H9 (cell line): ENCODE data around the gene PTCSC3. TPM values are rescaled to one million over a fixed set of nuclear protein-coding genes. Genes with fewer than 3 reads are reported as not detected.
A peak's percentile ranks its signal among the peaks of the same experiment; 100 is the strongest.

Experiments used
- DNase-seq: peaks from one replicate; pipeline ENCODE4 v3.0.0-alpha.2; 2017
- H2AFZ ChIP-seq: one replicate; pipeline ENCODE4 v1.6.1; 2013; ENCODE audit warnings: mild to moderate bottlenecking, low read length, control low read depth, moderate library complexity
- H2AK5ac ChIP-seq: 2 replicates; pipeline ENCODE4 v1.6.1; 2013; ENCODE audit warnings: low read length, control low read depth, mixed read lengths; ENCODE audit not compliant: insufficient read length
- H2BK120ac ChIP-seq: one replicate; pipeline ENCODE4 v1.6.1; 2013; ENCODE audit warnings: low read depth, mild to moderate bottlenecking, low read length, control low read depth, inconsistent platforms; ENCODE audit not compliant: poor library complexity, severe bottlenecking
- H2BK12ac ChIP-seq: 2 replicates; pipeline ENCODE4 v1.6.1; 2013; ENCODE audit warnings: low read length, control low read depth, mixed read lengths, low read depth; ENCODE audit not compliant: insufficient read length
- H2BK15ac ChIP-seq: 2 replicates; pipeline ENCODE4 v1.6.1; 2013; ENCODE audit warnings: low read depth, low read length, control low read depth
- H2BK20ac ChIP-seq: one replicate; pipeline ENCODE4 v1.6.1; 2013; ENCODE audit warnings: low read depth, mild to moderate bottlenecking, low read length, control low read depth, inconsistent platforms; ENCODE audit not compliant: poor library complexity, severe bottlenecking
- H2BK5ac ChIP-seq: 2 replicates; pipeline ENCODE4 v1.6.1; 2013; ENCODE audit warnings: low read length, control low read depth, mixed read lengths; ENCODE audit not compliant: insufficient read length
- H3K14ac ChIP-seq: 2 replicates; pipeline ENCODE4 v1.6.1; 2013; ENCODE audit warnings: low read length, control low read depth; ENCODE audit not compliant: insufficient read depth
- H3K18ac ChIP-seq: 2 replicates; pipeline ENCODE4 v1.6.1; 2013; ENCODE audit warnings: low read depth, mild to moderate bottlenecking, mixed read lengths, low read length, control low read depth; ENCODE audit not compliant: insufficient read length
- H3K23ac ChIP-seq: 2 replicates; pipeline ENCODE4 v1.6.1; 2013; ENCODE audit warnings: low read length, control low read depth, mixed read lengths, low read depth; ENCODE audit not compliant: insufficient read length
- H3K23me2 ChIP-seq: 2 replicates; pipeline ENCODE4 v1.6.1; 2013; ENCODE audit warnings: low read depth, mild to moderate bottlenecking, mixed read lengths, low read length, control low read depth; ENCODE audit not compliant: insufficient read length, poor library complexity, severe bottlenecking
- H3K27ac ChIP-seq: 2 replicates; pipeline ENCODE4 v1.5.1; 2013; ENCODE audit warnings: low read length, control low read depth, mixed read lengths, low read depth; ENCODE audit not compliant: insufficient read length
- H3K27me3 ChIP-seq: 2 replicates; pipeline ENCODE4 v1.6.1; 2013; ENCODE audit warnings: low read length, control low read depth, inconsistent platforms; ENCODE audit not compliant: insufficient read depth
- H3K4ac ChIP-seq: 2 replicates; pipeline ENCODE4 v1.6.1; 2013; ENCODE audit warnings: low read depth, mild to moderate bottlenecking, control low read depth, inconsistent platforms, low read length, moderate library complexity
- H3K4me1 ChIP-seq: 2 replicates; pipeline ENCODE4 v1.6.1; 2013; ENCODE audit warnings: low read length, control low read depth, inconsistent platforms; ENCODE audit not compliant: insufficient read depth
- H3K4me2 ChIP-seq: 2 replicates; pipeline ENCODE4 v1.6.1; 2013; ENCODE audit warnings: low read length, control low read depth, mixed read lengths; ENCODE audit not compliant: insufficient read length, insufficient read depth
- H3K56ac ChIP-seq: 2 replicates; pipeline ENCODE4 v1.6.1; 2013; ENCODE audit warnings: low read depth, mild to moderate bottlenecking, mixed read lengths, low read length, control low read depth; ENCODE audit not compliant: insufficient read length
- H3K79me1 ChIP-seq: 2 replicates; pipeline ENCODE4 v1.6.1; 2013; ENCODE audit warnings: low read depth, mild to moderate bottlenecking, moderate library complexity, low read length, control low read depth, inconsistent platforms; ENCODE audit not compliant: insufficient read depth, poor library complexity, severe bottlenecking
- H3K79me2 ChIP-seq: 2 replicates; pipeline ENCODE4 v1.6.1; 2013; ENCODE audit warnings: low read length, control low read depth, inconsistent platforms; ENCODE audit not compliant: insufficient read depth
- H3K9ac ChIP-seq: 2 replicates; pipeline ENCODE4 v1.6.1; 2013; ENCODE audit warnings: low read length, control low read depth, mixed read lengths; ENCODE audit not compliant: insufficient read length; ENCODE audit errors: extremely low read depth
- H3K9me3 ChIP-seq: one replicate; pipeline ENCODE4 v1.6.1; 2013; ENCODE audit warnings: low read depth, low read length, inconsistent platforms; ENCODE audit not compliant: control insufficient read depth
- H3T11ph ChIP-seq: one replicate; pipeline ENCODE4 v1.6.1; 2013; ENCODE audit warnings: mild to moderate bottlenecking, low read length, control low read depth, inconsistent platforms
- H4K20me1 ChIP-seq: one replicate; pipeline ENCODE4 v1.6.1; 2013; ENCODE audit not compliant: control insufficient read depth, insufficient read length, insufficient read depth
- H4K5ac ChIP-seq: 2 replicates; pipeline ENCODE4 v1.6.1; 2013; ENCODE audit warnings: low read depth, mild to moderate bottlenecking, mixed read lengths, low read length, control low read depth; ENCODE audit not compliant: insufficient read length
- H4K8ac ChIP-seq: replicated peaks from 2 replicates; pipeline ENCODE4 v1.6.1; 2013; ENCODE audit warnings: low read length, control low read depth, mixed read lengths, low read depth; ENCODE audit not compliant: insufficient read length
- H4K91ac ChIP-seq: 2 replicates; pipeline ENCODE4 v1.6.1; 2013; ENCODE audit warnings: low read depth, mild to moderate bottlenecking, moderate library complexity, mixed read lengths, low read length, control low read depth; ENCODE audit not compliant: insufficient read length
- H3K27ac Mint-ChIP-seq, 3 experiments: 2 replicates in 2 of 3; 3 replicates in 1 of 3; pipeline ENCODE4 v1.8.0; 2020 to 2021; ENCODE audit warnings: mixed read lengths in 3 of 3, mild to moderate bottlenecking in 1 of 3, moderate library complexity in 1 of 3
- H3K27me3 Mint-ChIP-seq: 2 replicates; pipeline ENCODE4 v1.8.0; 2021; ENCODE audit warnings: low read depth, mild to moderate bottlenecking, moderate library complexity, mixed read lengths
- H3K36me3 Mint-ChIP-seq, 3 experiments: 2 replicates in 2 of 3; 3 replicates in 1 of 3; pipeline ENCODE4 v1.8.0; 2020 to 2021; ENCODE audit warnings: low read depth in 3 of 3, mixed read lengths in 3 of 3; ENCODE audit not compliant: insufficient read depth in 1 of 3
- H3K4me1 Mint-ChIP-seq, 2 experiments: 2 replicates each; pipeline ENCODE4 v1.8.0; 2020; ENCODE audit warnings: mixed read lengths in 2 of 2
- H3K4me3 Mint-ChIP-seq, 2 experiments: 2 replicates in 1 of 2; 3 replicates in 1 of 2; pipeline ENCODE4 v1.8.0; 2020 to 2021; ENCODE audit warnings: mild to moderate bottlenecking in 2 of 2, mixed read lengths in 2 of 2, moderate library complexity in 1 of 2
- H3K9me3 Mint-ChIP-seq, 2 experiments: 2 replicates in 1 of 2; 3 replicates in 1 of 2; pipeline ENCODE4 v1.8.0; 2020; ENCODE audit warnings: mild to moderate bottlenecking in 2 of 2, mixed read lengths in 2 of 2, moderate library complexity in 1 of 2
- CTCF ChIP-seq: fragments of 200-600 bp; sonication (generic); conservative IDR thresholded peaks from 3 replicates; pipeline ENCODE4 v1.8.0; 2021; ENCODE audit warnings: antibody characterized with exemption, mild to moderate bottlenecking
- WGBS: extraction: QIAGEN DNeasy Blood & Tissue Kit; methylation state at CpG from one replicate; pipeline ENCODE4 v1.1.7; 2013; ENCODE audit warnings: missing lambda C conversion rate, low lambda C conversion rate, mixed read lengths; ENCODE audit not compliant: insufficient read length; ENCODE audit errors: extremely low coverage; 5-methylcytosine and 5-hydroxymethylcytosine counted together
- total RNA-seq: library from RNA; stranded (reverse); gene quantifications from 2 replicates; pipeline ENCODE4 v1.2.1, GENCODE V29; 2021

The PTCSC3 gene
- total RNA-seq, 1 experiment from 2014 or later: not detected

GRCh38 chr14:36162267-36162666 lies 14.3 kb downstream of the PTCSC3 start:
- peak overlapping the region; percentile 28 for H3K4me2 ChIP-seq
- H4K91ac ChIP-seq: no peak overlapping the region
- Mint-ChIP-seq H3K36me3 (no peaks in the 10 kb centered on the region; a peak in 1 of 7 replicates), H3K27me3 (peaks cover 41% of the 10 kb centered on the region), H3K27ac (no peak overlapping the region), H3K4me1 (peaks cover 7 to 8% of the 10 kb centered on the region in 2 experiments), H3K9me3 (no peaks in the 10 kb centered on the region), H3K4me3 (peak overlapping the region in 1 of 2 experiments; percentile 56; a peak in 2 of 5 replicates)
- H2BK5ac ChIP-seq: no peak overlapping the region
- no peaks in the 10 kb centered on the region; the same call in 1 of the 2 replicates for H3K4me1 ChIP-seq
- no peaks in the 10 kb centered on the region for H3K27me3 ChIP-seq
- no peaks in the 10 kb centered on the region for H3K9me3 ChIP-seq
- peak overlapping the region; percentile 75 for H3K18ac ChIP-seq
- no peak overlapping the region for H2AFZ ChIP-seq
- H3K23me2 ChIP-seq: no peaks in the 10 kb centered on the region
- H3K27ac ChIP-seq: no peak overlapping the region
- no peaks in the 10 kb centered on the region for H3K79me1 ChIP-seq
- H4K5ac ChIP-seq: no peak overlapping the region
- H4K8ac ChIP-seq: no peak overlapping the region
- H2BK20ac ChIP-seq: no peak overlapping the region
- no peak overlapping the region for H3K56ac ChIP-seq
- no peaks in the 10 kb centered on the region for H3K79me2 ChIP-seq
- H3T11ph ChIP-seq: no peak overlapping the region
- no CpG with 5 or more reads among the region's 9 CpGs for WGBS
- H3K23ac ChIP-seq: no peak overlapping the region
- no peak overlapping the region for H3K4ac ChIP-seq
- H3K9ac ChIP-seq: no peak overlapping the region
- H4K20me1 ChIP-seq: no peaks in the 10 kb centered on the region
- no peak overlapping the region for H3K14ac ChIP-seq
- TF ChIP-seq CTCF: no peak
- no peak overlapping the region for H2AK5ac ChIP-seq
- no peak overlapping the region for H2BK15ac ChIP-seq
- H2BK120ac ChIP-seq: no peak overlapping the region
- no peak overlapping the region for H2BK12ac ChIP-seq
- DNase-seq: peak; percentile 31
